AG10803 (cell line): ENCODE data around the gene SRGN.
"Not testable (repeated sequence)": the region's sequence is repeated elsewhere in the genome, so short reads cannot be mapped to it uniquely, and the experiment has no call there.

Source experiments
- DNase-seq: peaks from one replicate; pipeline ENCODE4 v3.0.0; 2010; ENCODE audit warnings: low read depth
- H3K4me3 ChIP-seq: 2 replicates; pipeline ENCODE4 v1.5.1; 2011; ENCODE audit warnings: mild to moderate bottlenecking, low read length, control low read depth
- TF ChIP-seq, protein P1 (sequence below): conservative IDR thresholded peaks from 2 replicates; pipeline ENCODE4 v1.5.1; 2011; ENCODE audit warnings: mild to moderate bottlenecking, low read length, control low read depth, inconsistent platforms

Gene SRGN

GRCh38 chr10:69141304-69141703 lies 53.4 kb downstream of the SRGN start:
- TF ChIP-seq, protein P1, sequence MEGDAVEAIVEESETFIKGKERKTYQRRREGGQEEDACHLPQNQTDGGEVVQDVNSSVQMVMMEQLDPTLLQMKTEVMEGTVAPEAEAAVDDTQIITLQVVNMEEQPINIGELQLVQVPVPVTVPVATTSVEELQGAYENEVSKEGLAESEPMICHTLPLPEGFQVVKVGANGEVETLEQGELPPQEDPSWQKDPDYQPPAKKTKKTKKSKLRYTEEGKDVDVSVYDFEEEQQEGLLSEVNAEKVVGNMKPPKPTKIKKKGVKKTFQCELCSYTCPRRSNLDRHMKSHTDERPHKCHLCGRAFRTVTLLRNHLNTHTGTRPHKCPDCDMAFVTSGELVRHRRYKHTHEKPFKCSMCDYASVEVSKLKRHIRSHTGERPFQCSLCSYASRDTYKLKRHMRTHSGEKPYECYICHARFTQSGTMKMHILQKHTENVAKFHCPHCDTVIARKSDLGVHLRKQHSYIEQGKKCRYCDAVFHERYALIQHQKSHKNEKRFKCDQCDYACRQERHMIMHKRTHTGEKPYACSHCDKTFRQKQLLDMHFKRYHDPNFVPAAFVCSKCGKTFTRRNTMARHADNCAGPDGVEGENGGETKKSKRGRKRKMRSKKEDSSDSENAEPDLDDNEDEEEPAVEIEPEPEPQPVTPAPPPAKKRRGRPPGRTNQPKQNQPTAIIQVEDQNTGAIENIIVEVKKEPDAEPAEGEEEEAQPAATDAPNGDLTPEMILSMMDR: no peak
- DNase-seq: no peak
- no peak overlapping the region for H3K4me3 ChIP-seq

- not testable (repeated sequence) for DNase-seq, H3K4me3 ChIP-seq
These were observed 54.2 kb downstream of the SRGN start for GRCh38 chr10:69142074-69142473.

- TF ChIP-seq, protein P1: no peak
- no peak overlapping the region for H3K4me3 ChIP-seq
- DNase-seq: no peak
These were observed 55.1 kb downstream of the SRGN start for GRCh38 chr10:69142983-69143382.

- TF ChIP-seq, protein P1: no peak
- no peak overlapping the region for H3K4me3 ChIP-seq
- no peak for DNase-seq
These were observed 57.4 kb downstream of the SRGN start for GRCh38 chr10:69145329-69145728.

DNA sequence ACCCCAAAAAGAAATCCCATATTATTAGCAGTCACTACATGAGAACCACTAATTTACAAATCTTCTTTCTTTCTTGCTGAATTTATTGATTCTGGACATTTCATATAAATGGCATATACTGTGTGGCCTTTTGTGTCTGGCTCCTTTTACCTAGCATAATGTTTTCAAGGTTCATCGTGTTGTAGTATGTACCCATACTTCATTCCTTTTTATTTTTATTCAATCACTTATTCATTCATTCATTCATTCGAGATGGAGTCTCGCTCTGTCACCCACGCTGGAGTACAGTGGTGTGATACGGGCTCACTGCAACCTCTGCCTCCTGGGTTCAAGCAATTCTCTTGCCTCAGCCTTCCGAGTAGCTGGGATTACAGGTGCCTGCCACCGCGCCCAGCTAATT lies 58.0 kb downstream of the SRGN start:
- H3K4me3 ChIP-seq: no peak overlapping the region
- DNase-seq: no peak
- TF ChIP-seq, protein P1: no peak

GRCh38 chr10:69146759-69147158 lies 58.9 kb downstream of the SRGN start:
- H3K4me3 ChIP-seq: no peak overlapping the region
- TF ChIP-seq, protein P1: no peak
- no peak for DNase-seq

DNA sequence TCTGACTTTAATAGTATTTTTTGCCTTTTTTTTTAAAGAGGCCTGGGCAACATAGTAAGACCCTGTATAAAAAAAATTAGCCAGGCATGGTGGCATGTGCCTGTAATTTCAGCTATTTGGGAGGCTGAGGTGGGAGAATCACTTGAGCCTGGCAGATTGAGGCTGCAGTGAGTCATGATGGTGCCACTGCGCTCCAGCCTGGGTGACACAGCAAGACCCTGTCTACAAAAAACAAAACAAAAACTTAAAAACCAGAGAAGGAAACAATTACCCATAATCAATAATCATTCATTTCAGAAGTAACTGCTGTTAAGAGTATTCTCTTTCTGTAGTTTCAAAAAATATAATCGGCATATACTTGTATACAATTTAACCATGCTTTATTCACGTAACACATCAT lies 64.1 kb downstream of the SRGN start:
- H3K4me3 ChIP-seq: no peak overlapping the region
- DNase-seq: no peak
- TF ChIP-seq, protein P1: no peak

DNA sequence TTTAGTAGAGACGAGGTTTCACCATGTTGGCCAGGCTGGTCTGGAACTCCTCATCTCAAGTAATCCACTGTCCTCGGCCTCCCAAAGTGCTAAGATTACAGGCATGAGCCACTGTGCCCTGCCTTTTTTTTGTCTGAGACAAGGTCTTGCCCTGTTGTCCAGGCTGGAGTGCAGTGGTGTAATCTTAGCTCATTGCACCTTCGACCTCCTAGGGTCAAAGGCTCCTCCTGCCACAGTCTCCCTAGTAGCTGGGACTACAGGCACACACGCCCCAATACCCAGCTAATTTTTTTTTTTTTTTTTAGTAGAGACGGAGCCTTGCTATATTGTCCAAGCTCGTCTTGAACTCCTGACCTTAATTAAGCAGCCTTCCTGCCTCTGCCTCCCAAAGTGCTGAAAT lies 65.3 kb downstream of the SRGN start:
- TF ChIP-seq, protein P1: no peak
- H3K4me3 ChIP-seq: no peak overlapping the region
- no peak for DNase-seq
